Measurements from ENCODE around the gene NSMCE1.
"Not testable (repeated sequence)": the region's sequence is repeated elsewhere in the genome, so short reads cannot be mapped to it uniquely, and the experiment has no call there.

Gene NSMCE1

GRCh38 chr16:27288313-27288712 lies 19.7 kb upstream of the NSMCE1 start:
- H3K9me3 ChIP-seq (ENCODE audit: control extremely low read depth in 1 of 5, control insufficient read depth in 4 of 5, insufficient read depth in 2 of 5, low read depth in 1 of 5, low read length in 4 of 5); H3K27me3 ChIP-seq (replicated peaks in 2 of 5; ENCODE audit: control insufficient read depth in 4 of 5, insufficient read depth in 5 of 5, low read length in 4 of 5); POLR2A ChIA-PET; CTCF ChIA-PET; H3K4me3 ChIP-seq (ENCODE audit: control insufficient read depth in 1 of 7, extremely low read depth in 1 of 7, insufficient read depth in 4 of 7, low read depth in 2 of 7, low read length in 6 of 7); H3K36me3 ChIP-seq (ENCODE audit: control insufficient read depth in 4 of 4, insufficient read depth in 4 of 4, low read length in 3 of 4); DNase-seq; H3K27ac ChIP-seq (ENCODE audit: insufficient read depth in 1 of 2, low read depth in 1 of 2, low read length in 2 of 2, poor library complexity in 1 of 2, severe bottlenecking in 2 of 2): not testable (repeated sequence)
- H3K4me1 ChIP-seq (ENCODE audit: control extremely low read depth in 1 of 4, control insufficient read depth in 4 of 4, insufficient read depth in 4 of 4, low read length in 3 of 4) = peaks cover 0 to 10% (median 6%) of the 10 kb centered on the region in 4 experiments
- WGBS (ENCODE audit: insufficient coverage) = 100% methylated on average over 1 of the region's 6 CpGs

GRCh38 chr16:27287887-27288286 lies 19.3 kb upstream of the NSMCE1 start:
- 97% methylated on average over 9 of the region's 11 CpGs for WGBS (ENCODE audit: insufficient coverage)
- Histone ChIP-seq H3K4me1 (ENCODE audit: control extremely low read depth in 1 of 4, control insufficient read depth in 4 of 4, insufficient read depth in 4 of 4, low read length in 3 of 4) (peaks cover 0 to 10% (median 6%) of the 10 kb centered on the region in 4 experiments), H3K4me3 (ENCODE audit: control insufficient read depth in 1 of 7, extremely low read depth in 1 of 7, insufficient read depth in 4 of 7, low read depth in 2 of 7, low read length in 6 of 7) (no peak overlapping the region), H3K36me3 (ENCODE audit: control insufficient read depth in 4 of 4, insufficient read depth in 4 of 4, low read length in 3 of 4) (no peaks in the 10 kb centered on the region), H3K9me3 (ENCODE audit: control extremely low read depth in 1 of 5, control insufficient read depth in 4 of 5, insufficient read depth in 2 of 5, low read depth in 1 of 5, low read length in 4 of 5) (no peaks in the 10 kb centered on the region), H3K27ac (ENCODE audit: insufficient read depth in 1 of 2, low read depth in 1 of 2, low read length in 2 of 2, poor library complexity in 1 of 2, severe bottlenecking in 2 of 2) (no peak overlapping the region), H3K27me3 (replicated peaks in 2 of 5; ENCODE audit: control insufficient read depth in 4 of 5, insufficient read depth in 5 of 5, low read length in 4 of 5) (no peaks in the 10 kb centered on the region)
- no peak for DNase-seq
- ChIA-PET CTCF (no interaction called here), POLR2A (no interaction called here)

- 99% methylated on average over 8 of the region's 8 CpGs for WGBS (ENCODE audit: insufficient coverage)
These were observed 18.7 kb upstream of the NSMCE1 start for GRCh38 chr16:27287051-27287811.

GRCh38 chr16:27286451-27286850 lies 17.9 kb upstream of the NSMCE1 start:
- DNase-seq = no peak
- Histone ChIP-seq H3K27ac (ENCODE audit: insufficient read depth in 1 of 2, low read depth in 1 of 2, low read length in 2 of 2, poor library complexity in 1 of 2, severe bottlenecking in 2 of 2) (no peak overlapping the region), H3K9me3 (ENCODE audit: control extremely low read depth in 1 of 5, control insufficient read depth in 4 of 5, insufficient read depth in 2 of 5, low read depth in 1 of 5, low read length in 4 of 5) (no peaks in the 10 kb centered on the region), H3K4me3 (ENCODE audit: control insufficient read depth in 1 of 7, extremely low read depth in 1 of 7, insufficient read depth in 4 of 7, low read depth in 2 of 7, low read length in 6 of 7) (no peak overlapping the region), H3K27me3 (replicated peaks in 2 of 5; ENCODE audit: control insufficient read depth in 4 of 5, insufficient read depth in 5 of 5, low read length in 4 of 5) (no peaks in the 10 kb centered on the region), H3K4me1 (ENCODE audit: control extremely low read depth in 1 of 4, control insufficient read depth in 4 of 4, insufficient read depth in 4 of 4, low read length in 3 of 4) (peaks cover 0 to 10% (median 6%) of the 10 kb centered on the region in 4 experiments), H3K36me3 (ENCODE audit: control insufficient read depth in 4 of 4, insufficient read depth in 4 of 4, low read length in 3 of 4) (no peaks in the 10 kb centered on the region)
- ChIA-PET POLR2A (no interaction called here), CTCF (interaction anchor here (0.9 to 1.6 kb wide), 2 partner anchors 15 to 35 kb away, joined by 3 to 4 read pairs; no protein-coding TSS in a partner anchor)
- WGBS (ENCODE audit: insufficient coverage) = 83% methylated on average over 3 of the region's 4 CpGs

More at GRCh38 chr16:27287051-27287811, 18.7 kb upstream of the NSMCE1 start:
- Histone ChIP-seq H3K27ac (ENCODE audit: insufficient read depth in 1 of 2, low read depth in 1 of 2, low read length in 2 of 2, poor library complexity in 1 of 2, severe bottlenecking in 2 of 2) (no peak overlapping the region), H3K36me3 (ENCODE audit: control insufficient read depth in 4 of 4, insufficient read depth in 4 of 4, low read length in 3 of 4) (no peaks in the 10 kb centered on the region), H3K4me1 (ENCODE audit: control extremely low read depth in 1 of 4, control insufficient read depth in 4 of 4, insufficient read depth in 4 of 4, low read length in 3 of 4) (peaks cover 0 to 10% (median 6%) of the 10 kb centered on the region in 4 experiments), H3K27me3 (replicated peaks in 2 of 5; ENCODE audit: control insufficient read depth in 4 of 5, insufficient read depth in 5 of 5, low read length in 4 of 5) (no peaks in the 10 kb centered on the region), H3K4me3 (ENCODE audit: control insufficient read depth in 1 of 7, extremely low read depth in 1 of 7, insufficient read depth in 4 of 7, low read depth in 2 of 7, low read length in 6 of 7) (no peak overlapping the region), H3K9me3 (ENCODE audit: control extremely low read depth in 1 of 5, control insufficient read depth in 4 of 5, insufficient read depth in 2 of 5, low read depth in 1 of 5, low read length in 4 of 5) (no peaks in the 10 kb centered on the region)
- DNase-seq = no peak
- CTCF ChIA-PET = no interaction called here
- POLR2A ChIA-PET = no interaction called here

- peak in 2 of 3 donors; percentile 50 to 64 for DNase-seq
- no peak overlapping the region for H3K27ac ChIP-seq (ENCODE audit: insufficient read depth in 1 of 2, low read depth in 1 of 2, low read length in 2 of 2, poor library complexity in 1 of 2, severe bottlenecking in 2 of 2)
- ChIA-PET POLR2A (no interaction called here), CTCF (interaction anchor here (0.9 to 2.8 kb wide), 3 partner anchors 12 to 36 kb away, joined by 3 to 6 read pairs (median 4); no protein-coding TSS in a partner anchor)
- H3K36me3 ChIP-seq (ENCODE audit: control insufficient read depth in 4 of 4, insufficient read depth in 4 of 4, low read length in 3 of 4) = no peaks in the 10 kb centered on the region
- peaks cover 0 to 10% (median 6%) of the 10 kb centered on the region in 4 experiments for H3K4me1 ChIP-seq (ENCODE audit: control extremely low read depth in 1 of 4, control insufficient read depth in 4 of 4, insufficient read depth in 4 of 4, low read length in 3 of 4)
- 90% methylated on average over 3 of the region's 6 CpGs for WGBS (ENCODE audit: insufficient coverage)
- no peaks in the 10 kb centered on the region for H3K9me3 ChIP-seq (ENCODE audit: control extremely low read depth in 1 of 5, control insufficient read depth in 4 of 5, insufficient read depth in 2 of 5, low read depth in 1 of 5, low read length in 4 of 5)
- no peak overlapping the region for H3K4me3 ChIP-seq (ENCODE audit: control insufficient read depth in 1 of 7, extremely low read depth in 1 of 7, insufficient read depth in 4 of 7, low read depth in 2 of 7, low read length in 6 of 7)
- no peaks in the 10 kb centered on the region for H3K27me3 ChIP-seq (replicated peaks in 2 of 5; ENCODE audit: control insufficient read depth in 4 of 5, insufficient read depth in 5 of 5, low read length in 4 of 5)
These were observed 17.2 kb upstream of the NSMCE1 start for GRCh38 chr16:27285676-27286196.

- DNase-seq = no peak
- no peak overlapping the region for H3K27ac ChIP-seq (ENCODE audit: insufficient read depth in 1 of 2, low read depth in 1 of 2, low read length in 2 of 2, poor library complexity in 1 of 2, severe bottlenecking in 2 of 2)
- POLR2A ChIA-PET = no interaction called here
- no peaks in the 10 kb centered on the region for H3K27me3 ChIP-seq (replicated peaks in 2 of 5; ENCODE audit: control insufficient read depth in 4 of 5, insufficient read depth in 5 of 5, low read length in 4 of 5)
- no peak overlapping the region for H3K4me3 ChIP-seq (ENCODE audit: control insufficient read depth in 1 of 7, extremely low read depth in 1 of 7, insufficient read depth in 4 of 7, low read depth in 2 of 7, low read length in 6 of 7)
- no peaks in the 10 kb centered on the region for H3K9me3 ChIP-seq (ENCODE audit: control extremely low read depth in 1 of 5, control insufficient read depth in 4 of 5, insufficient read depth in 2 of 5, low read depth in 1 of 5, low read length in 4 of 5)
- peaks cover 0 to 10% (median 6%) of the 10 kb centered on the region in 4 experiments for H3K4me1 ChIP-seq (ENCODE audit: control extremely low read depth in 1 of 4, control insufficient read depth in 4 of 4, insufficient read depth in 4 of 4, low read length in 3 of 4)
- CTCF ChIA-PET = interaction anchor here (0.9 to 2.8 kb wide), 4 partner anchors 11 to 60 kb away, joined by 4 to 6 read pairs (median 4); no protein-coding TSS in a partner anchor
- WGBS (ENCODE audit: insufficient coverage) = 97% methylated on average over 7 of the region's 7 CpGs
- H3K36me3 ChIP-seq (ENCODE audit: control insufficient read depth in 4 of 4, insufficient read depth in 4 of 4, low read length in 3 of 4) = no peaks in the 10 kb centered on the region
These were observed 16.5 kb upstream of the NSMCE1 start for GRCh38 chr16:27284865-27285675.

All from common myeloid progenitor, CD34-positive (primary cell).